IMR-90 (cell line): ENCODE data around the gene LRRC8C. TPM values are rescaled to one million over a fixed set of nuclear protein-coding genes. Genes with fewer than 3 reads are reported as not detected.

Source experiments
- microRNA-seq, 2 experiments: library from miRNA; stranded (forward) in 1 of 2; unstranded in 1 of 2; fragments of 10-50 nt in 1 of 2; fragments of <30 nt in 1 of 2; gene quantifications in 1 of 2; microRNA quantifications in 1 of 2; one replicate each; pipeline versions ENCODE3 to v1.1.0; 2013 to 2020; ENCODE audit not compliant: insufficient read depth in 1 of 2, insufficient read length in 1 of 2, unreplicated experiment in 1 of 2
- polyA plus RNA-seq, 3 experiments: library from polyadenylated mRNA; depleted of rRNA; stranded (reverse); fragments of >200 nt; gene quantifications; 2 replicates each; pipeline ENCODE4 v1.2.3, GENCODE V29; 2012; ENCODE audit warnings: low replicate concordance in 1 of 3
- small RNA-seq, 5 experiments: library from RNA; depleted of rRNA; stranded (forward); fragments of <200 nt; gene quantifications; one replicate each; pipeline ENCODE3, GENCODE V24; 2012
- total RNA-seq: library from RNA; depleted of rRNA; stranded (reverse); fragments of >200 nt; gene quantifications from 2 replicates; pipeline ENCODE4 v1.2.3, GENCODE V29; 2012; rRNA removed

Gene LRRC8C
- total and polyA plus RNA-seq, 2 of the 4 experiments (the other 2 are of a cell fraction) = 6.5 to 12.9 TPM

Small RNA genes lying within 50 kb of the gene (microRNA-seq; reads per million reads assigned to microRNA genes)
- not detected for gene AC093423.1 (ENCODE audit: insufficient read depth, insufficient read length)

Small RNA genes lying within 50 kb of the gene (small RNA-seq; reads per million reads assigned to genes)
- gene AC093423.1 = 0 reads per million in 5 experiments

Other genes starting within 250 kb of the LRRC8C start
- gene LRRC8B, start 108.3 kb upstream of the LRRC8C start, total RNA-seq = 1.4 and 1.8 TPM in 2 replicates
- 0.44 and 0.74 TPM in 2 replicates for gene LRRC8B, start 108.3 kb upstream of the LRRC8C start, polyA plus RNA-seq (2012; rRNA removed)
- 34.7 and 35.3 TPM in 2 replicates for gene LRRC8D, start 187.9 kb downstream of the LRRC8C start, total RNA-seq
- gene LRRC8D, start 187.9 kb downstream of the LRRC8C start, polyA plus RNA-seq (2012; rRNA removed) = 30.7 and 34.1 TPM in 2 replicates